A673 (cell line): ENCODE data around the gene LHX4. TPM values are rescaled to one million over a fixed set of nuclear protein-coding genes. Genes with fewer than 3 reads are reported as not detected.

Experiments
- BruUV-seq: library from RNA; stranded (reverse); fragments of 400-500 nt; replicated peaks from 2 replicates; lab custom pipeline; 2021; lab: Mats Ljungman, UMichigan
- CTCF ChIA-PET: fragments of 300-600 bp; sonication (Branson Sonifier 250); formaldehyde crosslinking; loops from one replicate; lab custom pipeline; 2022; ENCODE audit warnings: antibody characterized with exemption; lab: Charles Lee
- POLR2A ChIA-PET: fragments of 300-600 bp; sonication (Branson Sonifier 250); formaldehyde crosslinking; loops from one replicate; lab custom pipeline; 2022; ENCODE audit warnings: antibody characterized with exemption; ENCODE audit not compliant: low non-redundant PET; lab: Charles Lee
- DNase-seq: peaks from one replicate; pipeline ENCODE4 v3.0.0-alpha.2; 2015; ENCODE audit warnings: low spot score
- H3K27ac ChIP-seq: fragments of 200-600 bp; sonication (generic); 2 replicates; pipeline ENCODE4 v1.5.1; 2016; ENCODE audit warnings: mixed run types, low read depth, mild to moderate bottlenecking, mixed read lengths, antibody characterized with exemption, low read length; ENCODE audit not compliant: poor library complexity, severe bottlenecking
- H3K27me3 ChIP-seq: fragments of 200-600 bp; sonication (generic); replicated peaks from 2 replicates; pipeline ENCODE4 v1.6.1; 2017; ENCODE audit warnings: mixed run types, low read depth, mild to moderate bottlenecking, mixed read lengths, antibody characterized with exemption, low read length; ENCODE audit not compliant: insufficient read depth, poor library complexity
- H3K36me3 ChIP-seq: fragments of 200-600 bp; sonication (generic); 2 replicates; pipeline ENCODE4 v1.6.1; 2016; ENCODE audit warnings: mixed run types, mild to moderate bottlenecking, mixed read lengths, antibody characterized with exemption, low read length; ENCODE audit not compliant: insufficient read depth, poor library complexity, severe bottlenecking
- H3K4me1 ChIP-seq: fragments of 200-600 bp; sonication (generic); 2 replicates; pipeline ENCODE4 v1.6.1; 2017; ENCODE audit warnings: mixed run types, mild to moderate bottlenecking, mixed read lengths, antibody characterized with exemption, low read length; ENCODE audit not compliant: insufficient read depth, poor library complexity, severe bottlenecking
- H3K4me3 ChIP-seq: fragments of 200-600 bp; sonication (generic); 2 replicates; pipeline ENCODE4 v1.5.1; 2016; ENCODE audit warnings: low read depth, mixed run types, mild to moderate bottlenecking, mixed read lengths, low read length; ENCODE audit not compliant: poor library complexity, severe bottlenecking
- H3K9me3 ChIP-seq: fragments of 200-600 bp; sonication (generic); 2 replicates; pipeline ENCODE4 v1.6.1; 2016; ENCODE audit warnings: mixed run types, low read depth, mild to moderate bottlenecking, mixed read lengths, antibody characterized with exemption, low read length; ENCODE audit not compliant: poor library complexity, severe bottlenecking
- EZH2 ChIP-seq: fragments of 200-600 bp; sonication (generic); IDR thresholded peaks from 2 replicates; pipeline ENCODE4 v1.6.1; 2017; ENCODE audit warnings: borderline replicate concordance, low read depth, mild to moderate bottlenecking, mixed read lengths, antibody characterized with exemption, low read length; ENCODE audit not compliant: poor library complexity, severe bottlenecking
- intact Hi-C: fragments of 100-400 bp; cut with micrococcal nuclease; formaldehyde crosslinking; loops from one replicate; pipeline ENCODE4 v1.10.0; 2022; ENCODE audit not compliant: unreplicated experiment
- total RNA-seq: library from RNA; stranded (reverse); gene quantifications from 2 replicates; pipeline ENCODE4 v1.2.3, GENCODE V29; 2021
- TF ChIP-seq, protein P1 (sequence below): fragments of 300-800, 200-600 bp; sonication (generic); conservative IDR thresholded peaks from 2 replicates; pipeline ENCODE4 v1.5.1; 2017; ENCODE audit warnings: low read depth, mild to moderate bottlenecking, antibody characterized with exemption, low read length, moderate library complexity, mixed read lengths

Gene LHX4
- total RNA-seq, 1 experiment from 2014 or later = not detected

DNA sequence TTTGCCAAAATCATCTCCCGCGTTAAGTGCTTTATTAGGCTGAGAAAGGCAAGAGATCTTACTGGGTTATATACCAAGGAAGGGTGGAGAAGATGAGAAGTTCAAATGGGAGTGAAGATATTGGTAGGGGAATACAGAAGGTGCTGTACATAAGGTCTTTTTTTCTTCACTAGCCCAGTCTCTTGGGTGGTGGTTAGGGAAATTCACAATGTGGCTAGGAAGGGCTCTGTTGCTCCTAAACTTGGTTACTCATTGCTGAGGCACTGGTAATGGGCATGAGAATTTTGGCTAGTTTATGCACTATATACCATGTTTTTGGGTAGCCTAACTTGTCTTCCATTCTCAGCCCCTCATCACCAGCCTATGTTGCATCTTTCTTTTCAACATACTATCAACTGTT lies 50.6 kb downstream of the LHX4 start:
- H3K27me3 ChIP-seq = no peaks in the 10 kb centered on the region
- no peak overlapping the region for H3K27ac ChIP-seq
- H3K4me1 ChIP-seq = peaks cover 8% of the 10 kb centered on the region
- BruUV-seq = no TSS peak
- no peaks in the 10 kb centered on the region for H3K36me3 ChIP-seq
- no peak for DNase-seq
- ChIA-PET POLR2A (no interaction called here), CTCF (no interaction called here)
- no peaks in the 10 kb centered on the region for H3K9me3 ChIP-seq
- TF ChIP-seq EZH2 = no peak
- TF ChIP-seq, protein P1, sequence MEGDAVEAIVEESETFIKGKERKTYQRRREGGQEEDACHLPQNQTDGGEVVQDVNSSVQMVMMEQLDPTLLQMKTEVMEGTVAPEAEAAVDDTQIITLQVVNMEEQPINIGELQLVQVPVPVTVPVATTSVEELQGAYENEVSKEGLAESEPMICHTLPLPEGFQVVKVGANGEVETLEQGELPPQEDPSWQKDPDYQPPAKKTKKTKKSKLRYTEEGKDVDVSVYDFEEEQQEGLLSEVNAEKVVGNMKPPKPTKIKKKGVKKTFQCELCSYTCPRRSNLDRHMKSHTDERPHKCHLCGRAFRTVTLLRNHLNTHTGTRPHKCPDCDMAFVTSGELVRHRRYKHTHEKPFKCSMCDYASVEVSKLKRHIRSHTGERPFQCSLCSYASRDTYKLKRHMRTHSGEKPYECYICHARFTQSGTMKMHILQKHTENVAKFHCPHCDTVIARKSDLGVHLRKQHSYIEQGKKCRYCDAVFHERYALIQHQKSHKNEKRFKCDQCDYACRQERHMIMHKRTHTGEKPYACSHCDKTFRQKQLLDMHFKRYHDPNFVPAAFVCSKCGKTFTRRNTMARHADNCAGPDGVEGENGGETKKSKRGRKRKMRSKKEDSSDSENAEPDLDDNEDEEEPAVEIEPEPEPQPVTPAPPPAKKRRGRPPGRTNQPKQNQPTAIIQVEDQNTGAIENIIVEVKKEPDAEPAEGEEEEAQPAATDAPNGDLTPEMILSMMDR = no peak
- intact Hi-C loops = no loop called here
- no peak overlapping the region for H3K4me3 ChIP-seq

DNA sequence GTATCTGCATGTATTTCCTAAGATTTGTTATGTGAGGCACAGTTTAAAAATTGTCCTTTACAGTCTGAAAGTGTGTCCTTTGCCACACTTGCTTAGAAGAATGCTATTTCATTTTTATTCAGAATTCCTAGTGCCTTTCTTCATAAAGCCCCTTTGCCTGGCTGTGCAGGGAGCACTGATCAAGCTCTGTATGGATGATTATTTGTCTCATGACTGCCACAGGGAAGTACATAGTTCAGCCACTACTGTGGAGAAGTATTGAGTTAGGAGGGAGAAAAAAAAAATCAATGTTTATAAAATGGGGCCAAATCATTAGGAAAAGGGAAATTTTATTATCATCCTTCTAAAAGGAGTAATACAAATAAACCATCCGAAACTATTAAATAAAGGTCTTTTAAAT lies 51.4 kb downstream of the LHX4 start:
- Histone ChIP-seq H3K36me3 (no peaks in the 10 kb centered on the region), H3K9me3 (no peaks in the 10 kb centered on the region), H3K4me3 (no peak overlapping the region), H3K27me3 (no peaks in the 10 kb centered on the region), H3K4me1 (peaks cover 9% of the 10 kb centered on the region), H3K27ac (no peak overlapping the region)
- ChIA-PET POLR2A (no interaction called here), CTCF (no interaction called here)
- BruUV-seq = no TSS peak
- intact Hi-C loops = no loop called here
- no peak for TF ChIP-seq EZH2
- TF ChIP-seq, protein P1 = no peak
- no peak for DNase-seq

DNA sequence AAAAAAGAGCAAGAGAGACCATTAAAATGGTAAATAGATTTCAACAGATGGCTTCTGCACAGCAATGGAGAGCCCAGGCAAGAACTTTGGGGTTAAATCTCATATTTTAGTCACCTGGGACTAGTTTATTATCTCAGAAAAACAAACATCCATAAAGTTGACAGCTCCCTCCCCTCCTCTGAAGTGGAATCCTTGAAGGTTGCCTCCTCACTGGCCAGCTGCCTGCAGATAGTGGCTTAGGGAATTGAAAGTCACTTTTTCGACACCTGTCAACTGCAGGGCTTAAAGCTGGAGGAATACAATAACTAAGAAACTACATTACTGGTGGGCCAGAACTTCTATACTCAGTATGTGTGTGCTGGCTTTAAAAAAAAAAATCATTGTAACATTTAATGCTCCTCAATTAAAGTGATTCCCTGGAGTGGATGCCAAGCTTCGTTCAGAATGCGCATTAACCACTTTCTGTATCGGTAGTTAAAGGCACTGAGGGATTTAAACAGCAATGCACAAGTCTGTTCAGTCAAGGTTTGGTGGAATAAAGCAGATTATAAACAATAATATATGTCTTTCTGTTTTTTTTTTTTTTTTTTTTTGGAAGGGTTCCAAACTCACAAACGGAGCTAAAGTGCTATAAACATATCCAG lies 52.5 kb downstream of the LHX4 start:
- intact Hi-C loops = no loop called here
- POLR2A ChIA-PET = interaction anchor here (0.6 kb wide), 1 partner anchor 11 kb away, joined by 16 read pairs; no protein-coding TSS in a partner anchor
- BruUV-seq = no TSS peak

More for the DNA sequence above, 52.5 kb downstream of the LHX4 start:
- H3K4me1 ChIP-seq = peaks cover 11% of the 10 kb centered on the region
- no peaks in the 10 kb centered on the region for H3K27me3 ChIP-seq
- no peak for DNase-seq
- CTCF ChIA-PET = no interaction called here
- TF ChIP-seq EZH2 = no peak
- TF ChIP-seq, protein P1 = no peak
- no peaks in the 10 kb centered on the region for H3K36me3 ChIP-seq
- H3K27ac ChIP-seq = no peak overlapping the region
- H3K9me3 ChIP-seq = no peaks in the 10 kb centered on the region
- H3K4me3 ChIP-seq = no peak overlapping the region
